Brain pericyte (primary cell): Measurements from ENCODE around the gene PBX4.

Source experiments
- DNase-seq: peaks from one replicate; pipeline ENCODE4 v3.0.0-alpha.2; 2012; ENCODE audit warnings: low read depth, low spot score

PBX4 gene

GRCh38 chr19:19588546-19588945 lies 29.9 kb downstream of the PBX4 start:
- no peak for DNase-seq

DNA sequence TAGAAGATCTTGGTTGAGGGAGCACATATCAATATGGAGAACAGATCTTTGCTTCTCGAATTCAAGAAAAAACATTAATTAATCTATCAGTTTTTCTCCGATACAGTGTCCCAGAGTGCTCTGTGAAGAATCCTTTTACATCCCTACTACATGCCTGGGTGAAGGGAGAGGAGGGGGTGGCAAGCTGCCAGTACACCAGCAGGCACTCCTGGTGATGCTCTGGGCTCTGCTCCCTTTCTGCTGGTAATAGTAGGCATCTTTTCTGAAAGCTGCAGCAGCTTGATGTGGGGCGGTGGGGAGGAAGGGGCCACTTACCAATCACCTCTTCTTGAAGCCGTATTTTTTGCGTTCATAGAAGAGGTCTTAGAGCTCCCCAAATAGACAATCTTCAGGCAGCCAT lies 30.7 kb downstream of the PBX4 start:
- DNase-seq, result no peak

- no peak for DNase-seq
These were observed 34.1 kb downstream of the PBX4 start for GRCh38 chr19:19584356-19584755.

DNA sequence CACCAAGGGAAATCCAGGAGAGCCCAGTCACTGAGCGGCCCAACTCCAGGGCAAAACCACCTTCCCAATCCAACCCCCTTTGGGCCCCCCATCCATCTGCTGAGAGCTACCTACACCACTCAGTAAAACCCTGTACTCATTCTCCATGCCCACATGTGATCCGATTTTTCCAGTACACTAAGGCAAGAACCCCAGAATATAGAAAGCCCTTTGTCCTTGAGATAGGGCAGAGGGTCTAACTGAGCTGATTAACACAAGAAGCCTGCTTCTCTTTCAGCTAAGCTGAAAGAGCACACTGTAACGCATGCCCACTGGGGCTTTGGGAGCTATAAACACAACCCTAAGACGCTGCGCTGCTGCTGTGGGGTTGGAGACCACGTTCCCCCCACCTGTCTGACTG lies 36.0 kb downstream of the PBX4 start:
- no peak for DNase-seq

GRCh38 chr19:19581391-19581790 lies 37.1 kb downstream of the PBX4 start:
- DNase-seq, result no peak

GRCh38 chr19:19580418-19580817 lies 38.1 kb downstream of the PBX4 start:
- DNase-seq, result no peak

GRCh38 chr19:19579533-19580361 lies 38.7 kb downstream of the PBX4 start:
- DNase-seq, result no peak

- DNase-seq, result no peak
These were observed 40.2 kb downstream of the PBX4 start for GRCh38 chr19:19578252-19578651.

- no peak for DNase-seq
These were observed 43.1 kb downstream of the PBX4 start for GRCh38 chr19:19575411-19575810.

DNA sequence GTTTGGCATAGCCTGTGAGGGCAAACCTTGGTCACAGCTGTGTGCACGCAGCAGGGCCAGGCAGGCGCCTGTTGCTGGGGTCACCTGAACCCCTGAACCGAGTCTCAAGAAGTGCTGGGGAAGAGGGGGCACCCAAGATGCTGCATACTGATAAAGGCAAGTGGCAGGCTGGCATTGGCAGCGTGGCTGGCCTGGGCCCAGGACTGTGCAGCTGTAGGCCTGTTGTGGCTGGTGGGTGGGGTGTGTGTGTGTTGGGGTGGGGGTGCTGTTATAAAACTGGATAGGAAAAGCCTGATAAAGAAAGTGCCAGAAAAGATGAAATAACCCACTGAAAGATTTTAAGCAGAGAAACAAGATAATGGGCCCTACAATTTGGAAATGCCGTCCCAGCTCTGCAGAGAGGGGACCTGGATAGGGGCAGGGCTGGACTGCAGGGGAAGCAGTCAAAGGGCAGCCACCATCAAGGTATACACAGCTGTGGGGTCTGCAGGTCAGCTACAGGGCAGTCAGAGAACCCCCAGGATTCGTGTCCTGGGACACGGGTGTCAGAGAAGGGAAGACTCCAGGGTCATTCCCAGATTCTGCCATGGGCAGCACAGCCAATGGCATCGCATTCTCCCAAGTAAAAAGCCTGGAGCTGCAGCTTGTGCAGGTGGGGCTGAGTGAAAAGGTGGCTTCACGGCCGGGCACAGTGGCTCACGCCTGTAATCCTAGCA lies 47.3 kb downstream of the PBX4 start:
- no peak for DNase-seq

GRCh38 chr19:19570571-19570970 lies 47.9 kb downstream of the PBX4 start:
- no peak for DNase-seq

- DNase-seq, result no peak
These were observed 49.4 kb downstream of the PBX4 start for GRCh38 chr19:19568802-19569756.

DNA sequence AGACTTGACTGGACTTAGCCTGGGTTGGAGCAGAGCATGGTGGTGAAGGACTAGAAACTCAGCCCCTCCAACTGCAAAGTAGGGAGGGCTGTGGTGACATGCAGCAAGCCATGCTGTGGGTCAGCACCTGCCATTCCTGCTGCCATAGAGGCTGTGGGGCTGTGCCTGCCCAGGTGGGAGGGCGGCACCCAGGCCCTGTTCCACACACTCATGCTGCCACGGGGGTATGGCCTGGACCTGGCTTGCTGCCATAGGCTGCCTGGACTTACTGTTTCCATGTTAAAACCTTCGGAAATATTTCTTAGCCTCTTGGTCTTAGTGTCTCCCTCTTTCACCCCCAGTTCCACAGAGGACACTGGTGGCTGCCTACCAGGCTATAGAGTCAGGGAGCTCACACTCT lies 51.1 kb downstream of the PBX4 start:
- no peak for DNase-seq

GRCh38 chr19:19566306-19566705 lies 52.2 kb downstream of the PBX4 start:
- no peak for DNase-seq

DNA sequence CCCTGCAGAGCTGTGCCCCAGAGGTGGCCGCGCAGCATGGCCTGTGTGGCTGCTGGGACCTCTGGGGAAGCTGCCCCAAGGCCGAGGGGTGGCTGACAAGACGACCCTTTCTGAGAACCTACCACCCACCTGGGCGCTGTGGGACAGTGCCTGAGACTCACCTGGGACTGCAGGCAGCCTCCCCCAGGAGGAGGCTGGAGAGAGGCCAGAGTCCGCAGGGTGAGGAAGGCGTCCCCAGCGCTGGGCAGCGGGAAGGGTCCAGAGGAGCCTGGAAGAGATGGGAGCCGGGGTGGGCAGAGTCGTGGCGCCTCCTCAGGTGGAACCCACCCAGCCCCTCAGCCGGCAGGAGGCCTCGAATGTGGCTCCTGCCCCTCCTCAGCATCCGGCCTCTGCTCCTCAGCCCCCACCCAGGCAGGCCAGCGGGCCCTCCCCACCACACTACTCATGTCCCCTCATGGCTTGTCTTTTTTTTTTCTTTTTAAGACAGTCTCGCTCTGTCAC lies 55.1 kb downstream of the PBX4 start:
- DNase-seq, result no peak

DNA sequence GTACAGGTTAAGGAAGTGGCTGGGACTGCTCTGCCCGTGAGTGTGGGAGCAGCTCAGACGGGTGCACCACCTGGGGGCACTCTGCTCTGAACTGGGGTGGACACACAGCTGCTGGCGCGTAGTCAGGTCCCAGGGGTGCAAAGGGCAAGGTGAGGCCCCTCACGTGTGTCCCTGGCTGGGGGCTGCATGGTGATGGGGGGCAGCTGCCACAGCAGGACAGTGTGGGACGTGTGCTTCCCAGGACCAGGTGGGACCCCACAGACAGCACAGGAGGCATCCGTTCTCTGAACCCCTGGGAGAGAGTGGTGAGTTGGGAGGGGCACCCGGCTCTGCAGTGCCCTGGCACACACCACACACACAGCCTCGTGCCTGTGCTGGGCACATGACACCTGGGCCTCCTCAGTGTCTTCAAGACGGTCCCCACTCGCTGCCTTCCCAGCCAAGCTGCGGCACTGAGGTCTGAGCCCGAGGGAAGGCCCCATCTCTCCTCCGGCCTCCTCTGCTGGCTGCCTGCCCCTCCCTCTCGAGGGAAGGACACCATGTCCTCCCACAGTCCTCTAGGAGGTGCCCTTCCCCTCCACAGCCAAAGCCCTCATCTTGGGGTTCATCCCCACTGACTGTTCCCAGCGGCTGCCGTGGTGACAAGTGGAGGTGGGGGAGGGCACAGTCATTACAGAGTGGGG lies 55.7 kb downstream of the PBX4 start:
- no peak for DNase-seq

DNA sequence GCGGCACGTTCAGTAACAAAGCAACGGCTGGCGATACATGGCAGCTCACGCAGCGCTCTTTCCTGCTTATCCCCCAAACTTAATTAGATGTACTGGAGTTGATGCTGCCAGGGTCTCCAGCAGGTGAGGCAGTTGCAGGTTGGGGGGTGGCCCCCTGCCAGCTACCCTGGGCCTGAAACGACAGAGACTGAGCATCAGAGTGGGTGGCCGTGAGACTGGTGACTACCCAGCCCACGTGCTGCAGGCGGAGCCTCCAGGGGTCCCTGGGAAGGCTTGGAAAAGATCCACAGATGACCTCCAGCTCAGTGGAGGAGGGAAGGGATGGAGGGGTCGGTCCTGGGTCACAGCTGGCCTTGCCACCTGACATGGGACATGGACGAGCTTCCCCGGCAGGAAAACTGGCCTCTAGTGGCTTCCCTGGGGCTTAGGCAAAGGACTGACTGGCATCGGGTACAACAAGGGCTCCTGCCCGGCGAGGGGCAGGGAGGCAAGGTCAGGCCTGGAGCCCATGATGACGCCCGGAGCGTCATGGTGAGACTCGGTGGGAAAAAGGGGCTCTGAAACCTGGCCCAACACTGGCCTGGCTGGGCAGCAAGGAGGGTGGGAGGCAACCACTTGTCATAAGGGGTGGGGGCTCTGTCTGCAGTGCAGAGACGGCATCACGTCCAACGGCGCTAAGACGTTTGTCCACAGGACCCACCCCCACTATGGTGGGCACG lies 56.4 kb downstream of the PBX4 start:
- no peak for DNase-seq

DNA sequence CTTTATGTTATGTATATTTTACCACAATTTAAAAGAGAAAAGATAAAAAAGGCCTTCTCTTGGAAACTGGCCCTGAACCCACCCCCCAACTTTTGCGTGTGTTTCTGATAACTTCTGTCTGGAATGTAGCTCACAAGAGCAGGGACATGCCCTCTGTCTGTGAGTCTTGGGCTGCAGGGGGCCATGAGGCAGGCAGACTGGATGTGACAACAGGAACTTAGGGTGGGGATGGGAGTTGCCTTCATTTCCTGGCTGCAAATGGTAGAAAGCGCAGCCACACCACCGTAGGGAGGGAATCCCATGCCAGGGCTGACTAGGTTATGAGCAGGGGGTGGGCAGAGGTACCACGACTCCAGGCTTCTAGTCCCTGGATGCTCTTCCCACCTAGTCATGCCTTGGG lies 58.6 kb downstream of the PBX4 start:
- DNase-seq, result no peak

- DNase-seq, result no peak
These were observed 59.9 kb downstream of the PBX4 start for GRCh38 chr19:19558636-19559035.

DNA sequence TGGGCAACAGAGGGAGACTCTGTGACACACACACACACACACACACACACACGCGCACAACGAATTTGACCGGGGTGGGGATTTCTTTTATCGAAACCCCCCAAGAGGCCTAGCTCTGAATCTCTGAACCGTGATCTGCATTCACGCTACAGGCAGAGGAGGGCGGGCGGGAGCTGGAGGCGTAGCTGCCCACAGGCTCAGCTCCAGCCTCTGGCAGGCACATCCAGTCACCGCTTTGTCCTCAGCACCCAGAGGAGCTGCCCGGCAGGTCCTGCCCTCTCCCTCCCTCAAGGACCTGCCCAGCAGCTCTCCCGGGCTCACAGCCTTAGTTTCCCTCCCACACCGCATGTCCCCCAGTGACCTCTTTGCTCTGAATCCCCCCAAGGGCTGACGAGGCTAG lies 60.4 kb downstream of the PBX4 start:
- DNase-seq, result no peak
